Measurements from ENCODE around the gene SMCHD1. TPM values are rescaled to one million over a fixed set of nuclear protein-coding genes. Genes with fewer than 3 reads are reported as not detected.

The SMCHD1 gene
- total and polyA plus RNA-seq, 2 experiments from 2014 or later, result 7.7 to 39.0 TPM

GRCh38 chr18:2774669-2775068 is 119.1 kb downstream of the SMCHD1 start (continued):
- TF ChIP-seq ZNF462 (CRISPR knock-in tag; IDR thresholded peaks at IDR 0.05), result no peak
- no peak for TF ChIP-seq REST (IDR thresholded peaks at IDR 0.05; ENCODE audit: unreplicated experiment)

- no peak overlapping the region for H3K4me2 ChIP-seq
- Mint-ChIP-seq H3K27me3 (ENCODE audit: insufficient read depth, low read depth, poor library complexity) (no peaks in the 10 kb centered on the region), H3K4me1 (no peaks in the 10 kb centered on the region), H3K36me3 (ENCODE audit: low read depth) (peaks cover 46% of the 10 kb centered on the region; the same call in 2 of the 3 replicates), H3K27ac (no peak overlapping the region), H3K4me3 (no peak overlapping the region), H3K9me3 (no peaks in the 10 kb centered on the region)
- DNase-seq (ENCODE audit: low spot score) (no peak), ATAC-seq (no peak)
- no peaks in the 10 kb centered on the region for H3K4me1 ChIP-seq (ENCODE audit: insufficient read depth)
- no peaks in the 10 kb centered on the region for H3K79me2 ChIP-seq (replicated peaks; ENCODE audit: insufficient read depth)
- H3K9me2 ChIP-seq (ENCODE audit: insufficient read depth), result no peaks in the 10 kb centered on the region
- no peak overlapping the region for H3K4me3 ChIP-seq
- H3K27me3 ChIP-seq (ENCODE audit: insufficient read depth), result no peaks in the 10 kb centered on the region
- no peak overlapping the region for H2AFZ ChIP-seq
- no peak overlapping the region for H3K27ac ChIP-seq (ENCODE audit: low read depth)
- TF ChIP-seq POLR2AphosphoS5 (IDR thresholded peaks at IDR 0.05; ENCODE audit: low read depth) (no peak), ZNF114 (CRISPR knock-in tag; IDR thresholded peaks at IDR 0.05) (no peak), EZH2 (IDR thresholded peaks at IDR 0.05; ENCODE audit: low read depth, unreplicated experiment) (no peak), CREB1 (CRISPR knock-in tag; IDR thresholded peaks at IDR 0.05; ENCODE audit: low read depth) (no peak), EZH2phosphoT487 (IDR thresholded peaks at IDR 0.05; ENCODE audit: unreplicated experiment) (no peak), STAT1 (IDR thresholded peaks at IDR 0.05; ENCODE audit: unreplicated experiment) (no peak)
- no peaks in the 10 kb centered on the region for H4K20me1 ChIP-seq (replicated peaks; ENCODE audit: insufficient read depth)
- H3F3A ChIP-seq (replicated peaks; ENCODE audit: low read depth), result no peaks in the 10 kb centered on the region
- no peaks in the 10 kb centered on the region; the same call in 1 of the 2 replicates for H3K36me3 ChIP-seq (ENCODE audit: insufficient read depth)
Measured at GRCh38 chr18:2776601-2777000, 121.1 kb downstream of the SMCHD1 start.
